PC-3 (cell line): ENCODE measurements around the gene IMP3. TPM values are rescaled to one million over a fixed set of nuclear protein-coding genes. Genes with fewer than 3 reads are reported as not detected.
"Not testable (repeated sequence)": the region's sequence is repeated elsewhere in the genome, so short reads cannot be mapped to it uniquely, and the experiment has no call there.

Experiments
- ATAC-seq: fragments of 200-7000 bp; cut with Tn5 transposase; 2 replicates; pipeline ENCODE4 v1.9.1; 2020; ENCODE audit warnings: mild to moderate bottlenecking, moderate library complexity
- BruUV-seq: library from RNA; stranded (reverse); fragments of 400-500 nt; replicated peaks from 2 replicates; lab custom pipeline; 2021; lab: Mats Ljungman, UMichigan
- CTCF ChIA-PET: fragments of 300-600 bp; sonication (Branson Sonifier 250); formaldehyde crosslinking; loops from one replicate; lab custom pipeline; 2022; ENCODE audit warnings: antibody characterized with exemption; lab: Charles Lee
- POLR2A ChIA-PET: fragments of 300-600 bp; sonication (Branson Sonifier 250); formaldehyde crosslinking; loops from one replicate; lab custom pipeline; 2022; ENCODE audit warnings: antibody characterized with exemption; ENCODE audit not compliant: unreplicated experiment; lab: Charles Lee
- DNase-seq: peaks from one replicate; pipeline ENCODE4 v3.0.0-alpha.2; 2015
- H2AFZ ChIP-seq: fragments of 300-600 bp; sonication (generic); 2 replicates; pipeline ENCODE4 v1.6.0; 2016; ENCODE audit warnings: antibody characterized with exemption, low read length
- H3F3A ChIP-seq: fragments of 300-600 bp; sonication (generic); one replicate; pipeline ENCODE4 v1.6.0; 2017; ENCODE audit warnings: antibody characterized with exemption, low read length, control low read depth, mild to moderate bottlenecking; ENCODE audit not compliant: unreplicated experiment
- H3K27ac ChIP-seq: fragments of 300-600 bp; sonication (generic); 2 replicates; pipeline ENCODE4 v1.5.1; 2016; ENCODE audit warnings: mild to moderate bottlenecking, low read length
- H3K27me3 ChIP-seq: fragments of 300-600 bp; sonication (generic); 2 replicates; pipeline ENCODE4 v1.6.1; 2016; ENCODE audit warnings: low read length, mixed read lengths
- H3K36me3 ChIP-seq: fragments of 300-600 bp; sonication (generic); 2 replicates; pipeline ENCODE4 v1.6.1; 2016; ENCODE audit warnings: low read depth, mixed run types, low read length, mixed read lengths
- H3K4me1 ChIP-seq: fragments of 300-600 bp; sonication (generic); 2 replicates; pipeline ENCODE4 v1.5.1; 2016; ENCODE audit warnings: low read length; ENCODE audit not compliant: insufficient read depth
- H3K4me2 ChIP-seq: fragments of 300-600 bp; sonication (generic); 2 replicates; pipeline ENCODE4 v1.6.0; 2016; ENCODE audit warnings: low read length
- H3K4me3 ChIP-seq: fragments of 300-600 bp; sonication (generic); 2 replicates; pipeline ENCODE4 v1.5.1; 2016; ENCODE audit warnings: mild to moderate bottlenecking, low read length, mixed read lengths
- H3K79me2 ChIP-seq: fragments of 300-600 bp; sonication (generic); 2 replicates; pipeline ENCODE4 v1.6.1; 2017; ENCODE audit warnings: low read length, mixed read lengths
- H3K9ac ChIP-seq: fragments of 300-600 bp; sonication (generic); 2 replicates; pipeline ENCODE4 v1.6.0; 2016; ENCODE audit warnings: mild to moderate bottlenecking, low read length
- H3K9me2 ChIP-seq: fragments of 300-600 bp; sonication (generic); replicated peaks from 2 replicates; pipeline ENCODE4 v1.6.1; 2016; ENCODE audit warnings: mixed run types, low read length, mixed read lengths
- H3K9me3 ChIP-seq: fragments of 300-600 bp; sonication (generic); 2 replicates; pipeline ENCODE4 v1.6.1; 2016; ENCODE audit warnings: low read length, mixed read lengths
- H4K20me1 ChIP-seq: fragments of 300-600 bp; sonication (generic); 2 replicates; pipeline ENCODE4 v1.6.1; 2016; ENCODE audit warnings: low read length, mixed read lengths
- CTCF ChIP-seq: fragments of 300-600 bp; sonication (generic); conservative IDR thresholded peaks from 2 replicates; pipeline ENCODE4 v1.5.1; 2017; ENCODE audit warnings: antibody characterized with exemption, low read depth, mild to moderate bottlenecking, low read length
- EZH2 ChIP-seq: fragments of 300-600 bp; sonication (generic); IDR thresholded peaks from one replicate; pipeline ENCODE4 v1.6.1; 2017; ENCODE audit warnings: antibody characterized with exemption, mild to moderate bottlenecking, low read length; ENCODE audit not compliant: unreplicated experiment
- EZH2phosphoT487 ChIP-seq: fragments of 300-600 bp; sonication (generic); IDR thresholded peaks from 2 replicates; pipeline ENCODE4 v1.6.1; 2018; ENCODE audit warnings: mild to moderate bottlenecking, antibody characterized with exemption, low read length, borderline replicate concordance
- intact Hi-C: fragments of 100-400 bp; cut with micrococcal nuclease; formaldehyde crosslinking; loops from 2 replicates; pipeline ENCODE4 v1.9.0; 2023
- total RNA-seq: library from RNA; depleted of rRNA; stranded (reverse); fragments of >200 nt; gene quantifications from 2 replicates; pipeline ENCODE4 v1.2.3, GENCODE V29; 2014

The IMP3 gene
- total RNA-seq, 1 experiment from 2014 or later = 95.4 TPM

GRCh38 chr15:75636026-75636425, 4.0 kb downstream of the IMP3 start:
- H3K4me2 ChIP-seq = no peak overlapping the region
- no peaks in the 10 kb centered on the region for H3K36me3 ChIP-seq
- peaks cover 12% of the 10 kb centered on the region for H3K4me1 ChIP-seq
- no peaks in the 10 kb centered on the region for H3K27me3 ChIP-seq
- no peaks in the 10 kb centered on the region for H3F3A ChIP-seq
- peaks cover 33% of the 10 kb centered on the region for H3K79me2 ChIP-seq
- no peak overlapping the region for H3K4me3 ChIP-seq
- intact Hi-C loops = no loop called here
- CTCF ChIA-PET = no interaction called here
- H2AFZ ChIP-seq = no peak overlapping the region
- POLR2A ChIA-PET = no interaction called here
- BruUV-seq = no TSS peak
- no peak overlapping the region for H3K9ac ChIP-seq
- no peaks in the 10 kb centered on the region for H3K9me3 ChIP-seq
- TF ChIP-seq EZH2phosphoT487 = no peak
- no peak for TF ChIP-seq CTCF
- no peak for TF ChIP-seq EZH2
- peaks cover 24% of the 10 kb centered on the region for H4K20me1 ChIP-seq
- no peak for DNase-seq
- H3K9me2 ChIP-seq = no peaks in the 10 kb centered on the region
- ATAC-seq = no peak
- H3K27ac ChIP-seq = no peak overlapping the region

- H4K20me1 ChIP-seq = peaks cover 18% of the 10 kb centered on the region
- H3K36me3 ChIP-seq, H3K4me3 ChIP-seq, H3K9me2 ChIP-seq, intact Hi-C loops, H3K9me3 ChIP-seq, H3F3A ChIP-seq, H3K9ac ChIP-seq, H2AFZ ChIP-seq, DNase-seq, H3K4me2 ChIP-seq, ATAC-seq, H3K27me3 ChIP-seq, POLR2A ChIA-PET, BruUV-seq, H3K27ac ChIP-seq: not testable (repeated sequence)
- CTCF ChIA-PET = interaction anchor here (0.7 kb wide), 1 partner anchor 301 kb away, joined by 4 read pairs; no protein-coding TSS in a partner anchor
- peaks cover 22% of the 10 kb centered on the region for H3K79me2 ChIP-seq
- peaks cover 12% of the 10 kb centered on the region for H3K4me1 ChIP-seq
These were observed 6.1 kb downstream of the IMP3 start for GRCh38 chr15:75633922-75634321.

GRCh38 chr15:75631935-75632334, 8.1 kb downstream of the IMP3 start:
- no peaks in the 10 kb centered on the region for H3K27me3 ChIP-seq
- intact Hi-C loops = no loop called here
- H2AFZ ChIP-seq = no peak overlapping the region
- H3K4me2 ChIP-seq = no peak overlapping the region
- H4K20me1 ChIP-seq = peaks cover under 1% of the 10 kb centered on the region; the same call in 1 of the 2 replicates
- no peak overlapping the region for H3K27ac ChIP-seq
- no TSS peak for BruUV-seq
- ATAC-seq = no peak
- POLR2A ChIA-PET = no interaction called here
- no peak overlapping the region for H3K9ac ChIP-seq
- TF ChIP-seq EZH2 = no peak
- no peak for TF ChIP-seq EZH2phosphoT487
- TF ChIP-seq CTCF = no peak
- DNase-seq = no peak
- no peak overlapping the region for H3K4me3 ChIP-seq
- no peaks in the 10 kb centered on the region for H3K9me3 ChIP-seq
- H3K36me3 ChIP-seq = no peaks in the 10 kb centered on the region
- H3K9me2 ChIP-seq = no peaks in the 10 kb centered on the region
- peaks cover 2% of the 10 kb centered on the region for H3K79me2 ChIP-seq
- CTCF ChIA-PET = no interaction called here
- no peaks in the 10 kb centered on the region for H3F3A ChIP-seq
- peaks cover 8% of the 10 kb centered on the region for H3K4me1 ChIP-seq
